Effector memory CD4-positive, alpha-beta T cell (primary cell): ENCODE results near the gene SIGLEC1.

Experiments used
- DNase-seq, 3 donors: peaks; one replicate each; pipeline ENCODE4 v3.0.0-alpha.2; 2020
- H3K27ac ChIP-seq: 2 replicates; pipeline ENCODE4 v1.7.0; 2013; ENCODE audit warnings: mild to moderate bottlenecking, low read length, moderate library complexity; ENCODE audit not compliant: insufficient read depth, poor library complexity, severe bottlenecking
- H3K27me3 ChIP-seq: replicated peaks from 2 replicates; pipeline ENCODE4 v1.7.0; 2013; ENCODE audit warnings: mild to moderate bottlenecking, low read length; ENCODE audit not compliant: insufficient read depth, control insufficient read depth, poor library complexity, severe bottlenecking
- H3K36me3 ChIP-seq: 2 replicates; pipeline ENCODE4 v1.7.0; 2013; ENCODE audit warnings: mild to moderate bottlenecking, low read length, moderate library complexity; ENCODE audit not compliant: control insufficient read depth, insufficient read depth
- H3K4me1 ChIP-seq: 2 replicates; pipeline ENCODE4 v1.7.0; 2013; ENCODE audit warnings: low read length, mild to moderate bottlenecking; ENCODE audit not compliant: control insufficient read depth, insufficient read depth, poor library complexity, severe bottlenecking
- H3K4me3 ChIP-seq: 2 replicates; pipeline ENCODE4 v1.7.0; 2013; ENCODE audit warnings: low read length, low read depth, mild to moderate bottlenecking; ENCODE audit not compliant: insufficient read depth, poor library complexity, severe bottlenecking
- H3K9me3 ChIP-seq: 2 replicates; pipeline ENCODE4 v1.7.0; 2013; ENCODE audit warnings: mild to moderate bottlenecking, low read length, moderate library complexity; ENCODE audit not compliant: control insufficient read depth
- total RNA-seq, 3 donors: gene quantifications; one replicate each; lab custom pipeline; 2026; lab: John Stamatoyannopoulos, UW

Gene SIGLEC1
- 0 to 0.09 (median 0) reads per million in 3 donors for total RNA-seq

GRCh38 chr20:3712279-3712873 lies at the start of gene SIGLEC1:
Gene SIGLEC1 (minus strand): TSS chr20:3712600. CDS start chr20:3707128, 5,472 bp downstream.
- DNase-seq, result no peak
- no peaks in the 10 kb centered on the region for H3K36me3 ChIP-seq
- H3K9me3 ChIP-seq, result no peaks in the 10 kb centered on the region
- no peak within 1 kb of the TSS for H3K4me3 ChIP-seq
- no peak within 1 kb of the TSS for H3K27ac ChIP-seq
- H3K27me3 ChIP-seq, result no peaks in the 10 kb centered on the region
- H3K4me1 ChIP-seq, result no peaks in the 10 kb centered on the region

GRCh38 chr20:3760655-3761348 lies 48.4 kb upstream of the SIGLEC1 start:
- H3K36me3 ChIP-seq, result no peaks in the 10 kb centered on the region
- H3K4me3 ChIP-seq, result no peak overlapping the region
- no peak overlapping the region for H3K27ac ChIP-seq
- H3K9me3 ChIP-seq, result no peaks in the 10 kb centered on the region
- H3K27me3 ChIP-seq, result no peaks in the 10 kb centered on the region
- no peak for DNase-seq
- no peaks in the 10 kb centered on the region for H3K4me1 ChIP-seq

- no peaks in the 10 kb centered on the region for H3K36me3 ChIP-seq
- DNase-seq, result no peak
- H3K4me3 ChIP-seq, result no peak overlapping the region
- no peak overlapping the region for H3K27ac ChIP-seq
- H3K27me3 ChIP-seq, result no peaks in the 10 kb centered on the region
- no peaks in the 10 kb centered on the region for H3K9me3 ChIP-seq
- no peaks in the 10 kb centered on the region for H3K4me1 ChIP-seq
Measured at GRCh38 chr20:3759884-3760283, 47.5 kb upstream of the SIGLEC1 start.

GRCh38 chr20:3759316-3759823 lies 47.0 kb upstream of the SIGLEC1 start:
- no peak overlapping the region for H3K4me3 ChIP-seq
- DNase-seq, result no peak
- no peak overlapping the region for H3K27ac ChIP-seq
- no peaks in the 10 kb centered on the region for H3K9me3 ChIP-seq
- H3K36me3 ChIP-seq, result no peaks in the 10 kb centered on the region
- no peaks in the 10 kb centered on the region for H3K27me3 ChIP-seq
- H3K4me1 ChIP-seq, result no peaks in the 10 kb centered on the region

- Histone ChIP-seq H3K27ac (no peak overlapping the region), H3K9me3 (no peaks in the 10 kb centered on the region), H3K36me3 (no peaks in the 10 kb centered on the region), H3K27me3 (no peaks in the 10 kb centered on the region), H3K4me3 (no peak overlapping the region), H3K4me1 (no peaks in the 10 kb centered on the region)
- no peak for DNase-seq
Measured at GRCh38 chr20:3758566-3758965, 46.2 kb upstream of the SIGLEC1 start.

- Histone ChIP-seq H3K9me3 (no peaks in the 10 kb centered on the region), H3K4me1 (no peaks in the 10 kb centered on the region), H3K4me3 (no peak overlapping the region), H3K27ac (no peak overlapping the region), H3K36me3 (no peaks in the 10 kb centered on the region), H3K27me3 (no peaks in the 10 kb centered on the region)
- DNase-seq, result no peak
Measured at GRCh38 chr20:3757268-3757667, 44.9 kb upstream of the SIGLEC1 start.

GRCh38 chr20:3755814-3756480 lies 43.5 kb upstream of the SIGLEC1 start:
- Histone ChIP-seq H3K27me3 (no peaks in the 10 kb centered on the region), H3K9me3 (no peaks in the 10 kb centered on the region), H3K36me3 (no peaks in the 10 kb centered on the region), H3K4me3 (no peak overlapping the region), H3K27ac (no peak overlapping the region), H3K4me1 (no peaks in the 10 kb centered on the region)
- no peak for DNase-seq

- Histone ChIP-seq H3K27me3 (no peaks in the 10 kb centered on the region), H3K4me3 (no peak overlapping the region), H3K36me3 (no peaks in the 10 kb centered on the region), H3K9me3 (no peaks in the 10 kb centered on the region), H3K4me1 (no peaks in the 10 kb centered on the region), H3K27ac (no peak overlapping the region)
- DNase-seq, result no peak
Measured at GRCh38 chr20:3755269-3755668, 42.9 kb upstream of the SIGLEC1 start.

- Histone ChIP-seq H3K36me3 (no peaks in the 10 kb centered on the region), H3K27ac (no peak overlapping the region), H3K27me3 (no peaks in the 10 kb centered on the region), H3K9me3 (no peaks in the 10 kb centered on the region), H3K4me1 (no peaks in the 10 kb centered on the region), H3K4me3 (no peak overlapping the region)
- no peak for DNase-seq
Measured at GRCh38 chr20:3754276-3754630, 41.9 kb upstream of the SIGLEC1 start.
